ENCODE measurements around the gene ZNF275. TPM values are rescaled to one million over a fixed set of nuclear protein-coding genes. Genes with fewer than 3 reads are reported as not detected.
"Not testable (repeated sequence)": the region's sequence is repeated elsewhere in the genome, so short reads cannot be mapped to it uniquely, and the experiment has no call there.

The ZNF275 gene
- total and polyA plus RNA-seq, 2 experiments from 2014 or later: 3.6 to 13.8 TPM

- TF ChIP-seq CTCF (IDR thresholded peaks at IDR 0.05; ENCODE audit: low read depth, low read length): no peak
- DNase-seq (ENCODE audit: low read depth in 1 of 2, low spot score in 1 of 2): no peak
Observed at GRCh38 chrX:153317306-153317705, 16.6 kb upstream of the ZNF275 start.

GRCh38 chrX:153317996-153318722, 15.8 kb upstream of the ZNF275 start:
- H3K27ac ChIP-seq: no peak overlapping the region
- TF ChIP-seq CTCF (IDR thresholded peaks at IDR 0.05; ENCODE audit: low read depth, low read length): no peak
- no peak for DNase-seq (ENCODE audit: low read depth in 1 of 2, low spot score in 1 of 2)
- H3K36me3 ChIP-seq: no peaks in the 10 kb centered on the region
- no peak overlapping the region for H3K4me3 ChIP-seq
- no peaks in the 10 kb centered on the region for H3K4me1 ChIP-seq (ENCODE audit: low read depth)
- H3K27me3 ChIP-seq: peaks cover 26% of the 10 kb centered on the region
- H3K9me3 ChIP-seq (ENCODE audit: low read depth): no peaks in the 10 kb centered on the region

More at GRCh38 chrX:153317306-153317705, 16.6 kb upstream of the ZNF275 start:
- Histone ChIP-seq H3K4me1 (ENCODE audit: low read depth) (no peaks in the 10 kb centered on the region), H3K9me3 (ENCODE audit: low read depth) (no peaks in the 10 kb centered on the region), H3K36me3 (no peaks in the 10 kb centered on the region), H3K27me3 (peaks cover 17% of the 10 kb centered on the region), H3K27ac (no peak overlapping the region), H3K4me3 (no peak overlapping the region)

- H3K36me3 ChIP-seq: no peaks in the 10 kb centered on the region
- H3K4me1 ChIP-seq (ENCODE audit: low read depth): no peaks in the 10 kb centered on the region
- no peak overlapping the region for H3K27ac ChIP-seq
- peaks cover 27% of the 10 kb centered on the region for H3K27me3 ChIP-seq
- no peak for TF ChIP-seq CTCF (IDR thresholded peaks at IDR 0.05; ENCODE audit: low read depth, low read length)
- no peak for DNase-seq (ENCODE audit: low read depth in 1 of 2, low spot score in 1 of 2)
- H3K4me3 ChIP-seq: no peak overlapping the region
- no peaks in the 10 kb centered on the region for H3K9me3 ChIP-seq (ENCODE audit: low read depth)
Observed at GRCh38 chrX:153318811-153319210, 15.1 kb upstream of the ZNF275 start.

- H3K27me3 ChIP-seq: peaks cover 27% of the 10 kb centered on the region
- no peak overlapping the region for H3K27ac ChIP-seq
- no peak for DNase-seq (ENCODE audit: low read depth in 1 of 2, low spot score in 1 of 2)
- H3K4me1 ChIP-seq (ENCODE audit: low read depth): no peaks in the 10 kb centered on the region
- no peaks in the 10 kb centered on the region for H3K9me3 ChIP-seq (ENCODE audit: low read depth)
- no peaks in the 10 kb centered on the region for H3K36me3 ChIP-seq
- TF ChIP-seq CTCF (IDR thresholded peaks at IDR 0.05; ENCODE audit: low read depth, low read length): no peak
- no peak overlapping the region for H3K4me3 ChIP-seq
Observed at GRCh38 chrX:153319295-153320046, 14.5 kb upstream of the ZNF275 start.

GRCh38 chrX:153320047-153320443, 13.9 kb upstream of the ZNF275 start:
- not testable (repeated sequence) for H3K9me3 ChIP-seq (ENCODE audit: low read depth); H3K27ac ChIP-seq; H3K4me1 ChIP-seq (ENCODE audit: low read depth); DNase-seq (ENCODE audit: low read depth in 1 of 2, low spot score in 1 of 2); H3K4me3 ChIP-seq; H3K36me3 ChIP-seq
- H3K27me3 ChIP-seq: peaks cover 27% of the 10 kb centered on the region
